ENCODE data around the gene GALNT7.

GALNT7 gene

DNA sequence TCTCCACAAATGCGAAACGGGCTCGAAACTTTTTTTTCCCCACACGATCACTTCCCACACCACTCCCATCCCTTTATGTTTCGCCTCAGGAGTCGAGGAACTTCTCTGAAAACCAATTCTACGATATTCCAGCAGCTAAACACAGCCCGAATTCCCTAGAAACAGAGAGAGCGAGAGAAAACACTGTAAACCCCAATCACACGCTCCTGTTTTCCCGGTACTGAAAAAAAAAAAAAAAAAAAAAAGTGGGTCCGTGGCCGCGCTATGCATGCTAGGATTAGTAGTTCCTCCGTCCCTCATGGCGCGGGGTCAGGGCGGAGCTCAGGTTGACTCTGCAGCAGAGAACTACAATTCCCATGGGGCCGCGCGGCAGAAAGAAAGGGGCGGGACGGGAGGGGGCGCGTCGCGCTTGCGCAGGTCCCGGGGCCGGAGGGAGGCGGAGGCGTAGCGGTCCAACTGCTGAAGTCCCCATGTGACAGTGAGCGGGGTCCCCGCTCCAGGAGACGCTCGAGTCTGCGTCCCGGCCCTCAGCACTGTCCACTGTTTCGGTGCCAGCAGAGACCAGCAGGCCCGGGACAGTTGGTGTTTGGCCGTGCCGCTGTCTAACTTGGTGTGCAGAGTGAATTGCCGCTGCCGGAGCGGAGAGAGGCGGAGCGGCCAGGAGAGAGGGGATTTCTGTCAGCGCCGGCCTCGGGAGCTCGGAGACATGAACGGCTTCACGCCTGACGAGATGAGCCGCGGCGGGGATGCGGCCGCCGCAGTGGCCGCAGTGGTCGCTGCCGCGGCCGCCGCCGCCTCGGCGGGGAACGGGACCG, 202.1 kb downstream of the GALNT7 start, which contains the start of gene SAP30 (continued):
- TF ChIP-seq, protein P1, sequence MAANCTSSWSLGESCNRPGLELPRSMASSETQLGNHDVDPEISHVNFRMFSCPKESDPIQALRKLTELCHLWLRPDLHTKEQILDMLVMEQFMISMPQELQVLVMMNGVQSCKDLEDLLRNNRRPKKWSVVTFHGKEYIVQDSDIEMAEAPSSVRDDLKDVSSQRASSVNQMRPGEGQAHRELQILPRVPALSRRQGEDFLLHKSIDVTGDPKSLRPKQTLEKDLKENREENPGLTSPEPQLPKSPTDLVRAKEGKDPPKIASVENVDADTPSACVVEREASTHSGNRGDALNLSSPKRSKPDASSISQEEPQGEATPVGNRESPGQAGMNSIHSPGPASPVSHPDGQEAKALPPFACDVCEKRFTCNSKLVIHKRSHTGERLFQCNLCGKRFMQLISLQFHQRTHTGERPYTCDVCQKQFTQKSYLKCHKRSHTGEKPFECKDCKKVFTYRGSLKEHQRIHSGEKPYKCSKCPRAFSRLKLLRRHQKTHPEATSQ (tag by site-specific recombination; IDR thresholded peaks at IDR 0.05), result peak; percentile 72; the same call in 1 of the 2 replicates
- TF ChIP-seq ZNF114 (tag by site-specific recombination; IDR thresholded peaks at IDR 0.05) (no peak), GLI4 (tag by site-specific recombination; IDR thresholded peaks at IDR 0.05) (no peak), KLF8 (tag by site-specific recombination; IDR thresholded peaks at IDR 0.05) (peak; percentile 57; the same call in 1 of the 2 replicates), HOXC10 (CRISPR knock-in tag; IDR thresholded peaks at IDR 0.05) (no peak), IKZF3 (tag by site-specific recombination; IDR thresholded peaks at IDR 0.05) (peak; percentile 68), ZNF610 (tag by site-specific recombination; IDR thresholded peaks at IDR 0.05; ENCODE audit: borderline replicate concordance) (no peak), ZBTB21 (tag by site-specific recombination; IDR thresholded peaks at IDR 0.05) (no peak), ZXDB (tag by site-specific recombination; IDR thresholded peaks at IDR 0.05) (no peak), ZNF501 (tag by site-specific recombination; IDR thresholded peaks at IDR 0.05) (peak; percentile 65; the same call in 1 of the 2 replicates), ZNF239 (tag by site-specific recombination; IDR thresholded peaks at IDR 0.05) (no peak), ZNF157 (tag by site-specific recombination; IDR thresholded peaks at IDR 0.05) (no peak), ZNF529 (tag by site-specific recombination; IDR thresholded peaks at IDR 0.05; ENCODE audit: insufficient replicate concordance) (no peak), ZBTB1 (tag by site-specific recombination; IDR thresholded peaks at IDR 0.05) (no peak), ZNF707 (tag by site-specific recombination; IDR thresholded peaks at IDR 0.05) (no peak), ZNF843 (tag by site-specific recombination; IDR thresholded peaks at IDR 0.05) (peak; percentile 24; the same call in 1 of the 2 replicates)
- TF ChIP-seq, protein P2, sequence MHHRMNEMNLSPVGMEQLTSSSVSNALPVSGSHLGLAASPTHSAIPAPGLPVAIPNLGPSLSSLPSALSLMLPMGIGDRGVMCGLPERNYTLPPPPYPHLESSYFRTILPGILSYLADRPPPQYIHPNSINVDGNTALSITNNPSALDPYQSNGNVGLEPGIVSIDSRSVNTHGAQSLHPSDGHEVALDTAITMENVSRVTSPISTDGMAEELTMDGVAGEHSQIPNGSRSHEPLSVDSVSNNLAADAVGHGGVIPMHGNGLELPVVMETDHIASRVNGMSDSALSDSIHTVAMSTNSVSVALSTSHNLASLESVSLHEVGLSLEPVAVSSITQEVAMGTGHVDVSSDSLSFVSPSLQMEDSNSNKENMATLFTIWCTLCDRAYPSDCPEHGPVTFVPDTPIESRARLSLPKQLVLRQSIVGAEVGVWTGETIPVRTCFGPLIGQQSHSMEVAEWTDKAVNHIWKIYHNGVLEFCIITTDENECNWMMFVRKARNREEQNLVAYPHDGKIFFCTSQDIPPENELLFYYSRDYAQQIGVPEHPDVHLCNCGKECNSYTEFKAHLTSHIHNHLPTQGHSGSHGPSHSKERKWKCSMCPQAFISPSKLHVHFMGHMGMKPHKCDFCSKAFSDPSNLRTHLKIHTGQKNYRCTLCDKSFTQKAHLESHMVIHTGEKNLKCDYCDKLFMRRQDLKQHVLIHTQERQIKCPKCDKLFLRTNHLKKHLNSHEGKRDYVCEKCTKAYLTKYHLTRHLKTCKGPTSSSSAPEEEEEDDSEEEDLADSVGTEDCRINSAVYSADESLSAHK (tag by site-specific recombination; IDR thresholded peaks at IDR 0.05), result peak; percentile 34; the same call in 1 of the 2 replicates
- TF ChIP-seq, protein P3, sequence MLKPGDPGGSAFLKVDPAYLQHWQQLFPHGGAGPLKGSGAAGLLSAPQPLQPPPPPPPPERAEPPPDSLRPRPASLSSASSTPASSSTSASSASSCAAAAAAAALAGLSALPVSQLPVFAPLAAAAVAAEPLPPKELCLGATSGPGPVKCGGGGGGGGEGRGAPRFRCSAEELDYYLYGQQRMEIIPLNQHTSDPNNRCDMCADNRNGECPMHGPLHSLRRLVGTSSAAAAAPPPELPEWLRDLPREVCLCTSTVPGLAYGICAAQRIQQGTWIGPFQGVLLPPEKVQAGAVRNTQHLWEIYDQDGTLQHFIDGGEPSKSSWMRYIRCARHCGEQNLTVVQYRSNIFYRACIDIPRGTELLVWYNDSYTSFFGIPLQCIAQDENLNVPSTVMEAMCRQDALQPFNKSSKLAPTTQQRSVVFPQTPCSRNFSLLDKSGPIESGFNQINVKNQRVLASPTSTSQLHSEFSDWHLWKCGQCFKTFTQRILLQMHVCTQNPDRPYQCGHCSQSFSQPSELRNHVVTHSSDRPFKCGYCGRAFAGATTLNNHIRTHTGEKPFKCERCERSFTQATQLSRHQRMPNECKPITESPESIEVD (tag by site-specific recombination; IDR thresholded peaks at IDR 0.05), result no peak
- TF ChIP-seq, protein P4, sequence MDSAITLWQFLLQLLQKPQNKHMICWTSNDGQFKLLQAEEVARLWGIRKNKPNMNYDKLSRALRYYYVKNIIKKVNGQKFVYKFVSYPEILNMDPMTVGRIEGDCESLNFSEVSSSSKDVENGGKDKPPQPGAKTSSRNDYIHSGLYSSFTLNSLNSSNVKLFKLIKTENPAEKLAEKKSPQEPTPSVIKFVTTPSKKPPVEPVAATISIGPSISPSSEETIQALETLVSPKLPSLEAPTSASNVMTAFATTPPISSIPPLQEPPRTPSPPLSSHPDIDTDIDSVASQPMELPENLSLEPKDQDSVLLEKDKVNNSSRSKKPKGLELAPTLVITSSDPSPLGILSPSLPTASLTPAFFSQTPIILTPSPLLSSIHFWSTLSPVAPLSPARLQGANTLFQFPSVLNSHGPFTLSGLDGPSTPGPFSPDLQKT (IDR thresholded peaks at IDR 0.05; ENCODE audit: borderline replicate concordance, low read depth, low read length), result no peak
- TF ChIP-seq, protein P5, sequence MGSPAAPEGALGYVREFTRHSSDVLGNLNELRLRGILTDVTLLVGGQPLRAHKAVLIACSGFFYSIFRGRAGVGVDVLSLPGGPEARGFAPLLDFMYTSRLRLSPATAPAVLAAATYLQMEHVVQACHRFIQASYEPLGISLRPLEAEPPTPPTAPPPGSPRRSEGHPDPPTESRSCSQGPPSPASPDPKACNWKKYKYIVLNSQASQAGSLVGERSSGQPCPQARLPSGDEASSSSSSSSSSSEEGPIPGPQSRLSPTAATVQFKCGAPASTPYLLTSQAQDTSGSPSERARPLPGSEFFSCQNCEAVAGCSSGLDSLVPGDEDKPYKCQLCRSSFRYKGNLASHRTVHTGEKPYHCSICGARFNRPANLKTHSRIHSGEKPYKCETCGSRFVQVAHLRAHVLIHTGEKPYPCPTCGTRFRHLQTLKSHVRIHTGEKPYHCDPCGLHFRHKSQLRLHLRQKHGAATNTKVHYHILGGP (tag by site-specific recombination; IDR thresholded peaks at IDR 0.05), result peak; percentile 41; the same call in 1 of the 2 replicates
- TF ChIP-seq, protein P6, sequence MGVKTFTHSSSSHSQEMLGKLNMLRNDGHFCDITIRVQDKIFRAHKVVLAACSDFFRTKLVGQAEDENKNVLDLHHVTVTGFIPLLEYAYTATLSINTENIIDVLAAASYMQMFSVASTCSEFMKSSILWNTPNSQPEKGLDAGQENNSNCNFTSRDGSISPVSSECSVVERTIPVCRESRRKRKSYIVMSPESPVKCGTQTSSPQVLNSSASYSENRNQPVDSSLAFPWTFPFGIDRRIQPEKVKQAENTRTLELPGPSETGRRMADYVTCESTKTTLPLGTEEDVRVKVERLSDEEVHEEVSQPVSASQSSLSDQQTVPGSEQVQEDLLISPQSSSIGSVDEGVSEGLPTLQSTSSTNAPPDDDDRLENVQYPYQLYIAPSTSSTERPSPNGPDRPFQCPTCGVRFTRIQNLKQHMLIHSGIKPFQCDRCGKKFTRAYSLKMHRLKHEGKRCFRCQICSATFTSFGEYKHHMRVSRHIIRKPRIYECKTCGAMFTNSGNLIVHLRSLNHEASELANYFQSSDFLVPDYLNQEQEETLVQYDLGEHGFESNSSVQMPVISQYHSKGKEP (tag by site-specific recombination; IDR thresholded peaks at IDR 0.05), result no peak
- TF ChIP-seq, protein P7, sequence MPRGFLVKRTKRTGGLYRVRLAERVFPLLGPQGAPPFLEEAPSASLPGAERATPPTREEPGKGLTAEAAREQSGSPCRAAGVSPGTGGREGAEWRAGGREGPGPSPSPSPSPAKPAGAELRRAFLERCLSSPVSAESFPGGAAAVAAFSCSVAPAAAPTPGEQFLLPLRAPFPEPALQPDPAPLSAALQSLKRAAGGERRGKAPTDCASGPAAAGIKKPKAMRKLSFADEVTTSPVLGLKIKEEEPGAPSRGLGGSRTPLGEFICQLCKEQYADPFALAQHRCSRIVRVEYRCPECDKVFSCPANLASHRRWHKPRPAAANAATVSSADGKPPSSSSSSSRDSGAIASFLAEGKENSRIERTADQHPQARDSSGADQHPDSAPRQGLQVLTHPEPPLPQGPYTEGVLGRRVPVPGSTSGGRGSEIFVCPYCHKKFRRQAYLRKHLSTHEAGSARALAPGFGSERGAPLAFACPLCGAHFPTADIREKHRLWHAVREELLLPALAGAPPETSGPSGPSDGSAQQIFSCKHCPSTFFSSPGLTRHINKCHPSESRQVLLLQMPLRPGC (tag by site-specific recombination; IDR thresholded peaks at IDR 0.05), result no peak
- TF ChIP-seq, protein P8, sequence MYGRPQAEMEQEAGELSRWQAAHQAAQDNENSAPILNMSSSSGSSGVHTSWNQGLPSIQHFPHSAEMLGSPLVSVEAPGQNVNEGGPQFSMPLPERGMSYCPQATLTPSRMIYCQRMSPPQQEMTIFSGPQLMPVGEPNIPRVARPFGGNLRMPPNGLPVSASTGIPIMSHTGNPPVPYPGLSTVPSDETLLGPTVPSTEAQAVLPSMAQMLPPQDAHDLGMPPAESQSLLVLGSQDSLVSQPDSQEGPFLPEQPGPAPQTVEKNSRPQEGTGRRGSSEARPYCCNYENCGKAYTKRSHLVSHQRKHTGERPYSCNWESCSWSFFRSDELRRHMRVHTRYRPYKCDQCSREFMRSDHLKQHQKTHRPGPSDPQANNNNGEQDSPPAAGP (tag by site-specific recombination; IDR thresholded peaks at IDR 0.05), result no peak
- TF ChIP-seq, protein P9, sequence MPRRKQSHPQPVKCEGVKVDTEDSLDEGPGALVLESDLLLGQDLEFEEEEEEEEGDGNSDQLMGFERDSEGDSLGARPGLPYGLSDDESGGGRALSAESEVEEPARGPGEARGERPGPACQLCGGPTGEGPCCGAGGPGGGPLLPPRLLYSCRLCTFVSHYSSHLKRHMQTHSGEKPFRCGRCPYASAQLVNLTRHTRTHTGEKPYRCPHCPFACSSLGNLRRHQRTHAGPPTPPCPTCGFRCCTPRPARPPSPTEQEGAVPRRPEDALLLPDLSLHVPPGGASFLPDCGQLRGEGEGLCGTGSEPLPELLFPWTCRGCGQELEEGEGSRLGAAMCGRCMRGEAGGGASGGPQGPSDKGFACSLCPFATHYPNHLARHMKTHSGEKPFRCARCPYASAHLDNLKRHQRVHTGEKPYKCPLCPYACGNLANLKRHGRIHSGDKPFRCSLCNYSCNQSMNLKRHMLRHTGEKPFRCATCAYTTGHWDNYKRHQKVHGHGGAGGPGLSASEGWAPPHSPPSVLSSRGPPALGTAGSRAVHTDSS (tag by site-specific recombination; IDR thresholded peaks at IDR 0.05), result no peak
